ENCODE measurements around the gene ZEB1. TPM values are rescaled to one million over a fixed set of nuclear protein-coding genes. Genes with fewer than 3 reads are reported as not detected.

Gene ZEB1
- total RNA-seq, 5 donors from 2014 or later (not counting 1 experiment from before 2014, with no cell fraction given) = 39.9 to 125 (median 48.4) TPM

GRCh38 chr10:31413325-31413724 is 94.3 kb downstream of the ZEB1 start:
- ATAC-seq (replicated peaks in 1 of 4) (no peak), DNase-seq (no peak)
- Mint-ChIP-seq H3K27ac (no peak overlapping the region), H3K9me3 (peaks cover 0 to 6% (median 3%) of the 10 kb centered on the region in 3 donors), H3K36me3 (peaks cover 30% of the 10 kb centered on the region), H3K27me3 (no peaks in the 10 kb centered on the region), H3K4me3 (no peak overlapping the region), H3K4me1 (peaks cover 52 to 57% (median 53%) of the 10 kb centered on the region in 3 donors)
- no peaks in the 10 kb centered on the region for H3K27me3 ChIP-seq (replicated peaks in 1 of 2; ENCODE audit: control insufficient read depth in 2 of 2, extremely low read depth in 1 of 2, insufficient read depth in 2 of 2, low read length in 1 of 2)
- H3K27ac ChIP-seq (ENCODE audit: low read length) = no peak overlapping the region
- no peak overlapping the region for H3K4me3 ChIP-seq (ENCODE audit: control insufficient read depth in 1 of 2, extremely low read depth in 1 of 2, low read length in 1 of 2)
- ChIA-PET CTCF (no interaction called here), POLR2A (no interaction called here)
- H3K4me1 ChIP-seq (ENCODE audit: control insufficient read depth in 1 of 2, extremely low read depth in 1 of 2, insufficient read depth in 2 of 2, low read length in 2 of 2) = no peaks in the 10 kb centered on the region
- WGBS (ENCODE audit: insufficient coverage) = 63% methylated on average over 1 of the region's 1 CpG
- H3K36me3 ChIP-seq (ENCODE audit: control insufficient read depth in 2 of 2, extremely low read depth in 1 of 2, insufficient read depth in 1 of 2, low read length in 1 of 2) = peaks cover 0 to 3% of the 10 kb centered on the region in 2 donors
- no peaks in the 10 kb centered on the region for H3K9me3 ChIP-seq

GRCh38 chr10:31418481-31418880 is 99.5 kb downstream of the ZEB1 start:
- Mint-ChIP-seq H3K4me1 (peaks cover 72 to 77% (median 73%) of the 10 kb centered on the region in 3 donors), H3K27ac (no peak overlapping the region), H3K4me3 (no peak overlapping the region), H3K9me3 (no peaks in the 10 kb centered on the region), H3K27me3 (no peaks in the 10 kb centered on the region), H3K36me3 (peaks cover 24% of the 10 kb centered on the region)
- Histone ChIP-seq H3K4me3 (ENCODE audit: control insufficient read depth in 1 of 2, extremely low read depth in 1 of 2, low read length in 1 of 2) (no peak overlapping the region), H3K36me3 (ENCODE audit: control insufficient read depth in 2 of 2, extremely low read depth in 1 of 2, insufficient read depth in 1 of 2, low read length in 1 of 2) (no peaks in the 10 kb centered on the region), H3K27ac (ENCODE audit: low read length) (no peak overlapping the region), H3K4me1 (ENCODE audit: control insufficient read depth in 1 of 2, extremely low read depth in 1 of 2, insufficient read depth in 2 of 2, low read length in 2 of 2) (no peaks in the 10 kb centered on the region), H3K9me3 (no peaks in the 10 kb centered on the region), H3K27me3 (replicated peaks in 1 of 2; ENCODE audit: control insufficient read depth in 2 of 2, extremely low read depth in 1 of 2, insufficient read depth in 2 of 2, low read length in 1 of 2) (no peaks in the 10 kb centered on the region)
- WGBS (ENCODE audit: insufficient coverage) = 100% methylated on average over 1 of the region's 2 CpGs
- ATAC-seq (replicated peaks in 1 of 4) (no peak), DNase-seq (no peak)
- ChIA-PET CTCF (no interaction called here), POLR2A (interaction anchor here in 1 of 2 donors (0.6 kb wide), 1 partner anchor 184 kb away, joined by 3 read pairs; no protein-coding TSS in a partner anchor)

GRCh38 chr10:31419394-31420063 is 100.5 kb downstream of the ZEB1 start:
- Mint-ChIP-seq H3K27me3 (no peaks in the 10 kb centered on the region), H3K4me1 (peaks cover 77 to 80% (median 78%) of the 10 kb centered on the region in 3 donors), H3K4me3 (no peak overlapping the region), H3K27ac (no peak overlapping the region), H3K9me3 (no peaks in the 10 kb centered on the region), H3K36me3 (peaks cover 24% of the 10 kb centered on the region)
- H3K4me1 ChIP-seq (ENCODE audit: control insufficient read depth in 1 of 2, extremely low read depth in 1 of 2, insufficient read depth in 2 of 2, low read length in 2 of 2) = no peaks in the 10 kb centered on the region
- no peaks in the 10 kb centered on the region for H3K36me3 ChIP-seq (ENCODE audit: control insufficient read depth in 2 of 2, extremely low read depth in 1 of 2, insufficient read depth in 1 of 2, low read length in 1 of 2)
- peak in 1 of 4 experiments; percentile 15 for ATAC-seq (replicated peaks in 1 of 4)
- ChIA-PET CTCF (interaction anchor here in 1 of 2 donors (0.5 to 0.6 kb wide), 2 partner anchors 93 to 1979 kb away, joined by 5 to 9 read pairs; no protein-coding TSS in a partner anchor), POLR2A (no interaction called here)
- DNase-seq = no peak
- H3K4me3 ChIP-seq (ENCODE audit: control insufficient read depth in 1 of 2, extremely low read depth in 1 of 2, low read length in 1 of 2) = no peak overlapping the region
- 100% methylated on average over 2 of the region's 4 CpGs for WGBS (ENCODE audit: insufficient coverage)
- H3K9me3 ChIP-seq = no peaks in the 10 kb centered on the region
- H3K27me3 ChIP-seq (replicated peaks in 1 of 2; ENCODE audit: control insufficient read depth in 2 of 2, extremely low read depth in 1 of 2, insufficient read depth in 2 of 2, low read length in 1 of 2) = no peaks in the 10 kb centered on the region
- no peak overlapping the region for H3K27ac ChIP-seq (ENCODE audit: low read length)

GRCh38 chr10:31421322-31421721 is 102.3 kb downstream of the ZEB1 start:
- POLR2A ChIA-PET = no interaction called here
- peaks cover 71 to 82% (median 78%) of the 10 kb centered on the region in 3 donors for H3K4me1 Mint-ChIP-seq

GRCh38 chr10:31422634-31423033 is 103.6 kb downstream of the ZEB1 start:
- Mint-ChIP-seq H3K36me3 (peaks cover 27% of the 10 kb centered on the region), H3K27me3 (no peaks in the 10 kb centered on the region), H3K4me3 (no peak overlapping the region), H3K9me3 (no peaks in the 10 kb centered on the region), H3K4me1 (peaks cover 61 to 78% (median 71%) of the 10 kb centered on the region in 3 donors), H3K27ac (no peak overlapping the region)
- H3K4me1 ChIP-seq (ENCODE audit: control insufficient read depth in 1 of 2, extremely low read depth in 1 of 2, insufficient read depth in 2 of 2, low read length in 2 of 2) = no peaks in the 10 kb centered on the region
- no CpG with 5 or more reads among the region's 2 CpGs for WGBS (ENCODE audit: insufficient coverage)
- no peak overlapping the region for H3K27ac ChIP-seq (ENCODE audit: low read length)
- no peak overlapping the region for H3K4me3 ChIP-seq (ENCODE audit: control insufficient read depth in 1 of 2, extremely low read depth in 1 of 2, low read length in 1 of 2)
- ChIA-PET CTCF (interaction anchor here in 1 of 2 donors (0.6 kb wide), 2 partner anchors 18 to 21 kb away, joined by 3 to 5 read pairs; no protein-coding TSS in a partner anchor), POLR2A (interaction anchor here in 1 of 2 donors (0.6 kb wide), 1 partner anchor 8 kb away, joined by 3 read pairs; no protein-coding TSS in a partner anchor)
- DNase-seq = no peak
- H3K36me3 ChIP-seq (ENCODE audit: control insufficient read depth in 2 of 2, extremely low read depth in 1 of 2, insufficient read depth in 1 of 2, low read length in 1 of 2) = no peaks in the 10 kb centered on the region
- no peaks in the 10 kb centered on the region for H3K27me3 ChIP-seq (replicated peaks in 1 of 2; ENCODE audit: control insufficient read depth in 2 of 2, extremely low read depth in 1 of 2, insufficient read depth in 2 of 2, low read length in 1 of 2)
- H3K9me3 ChIP-seq = no peaks in the 10 kb centered on the region
- no peak for ATAC-seq (replicated peaks in 1 of 4)

More at GRCh38 chr10:31421322-31421721, 102.3 kb downstream of the ZEB1 start:
- no peaks in the 10 kb centered on the region for H3K9me3 Mint-ChIP-seq
- Histone ChIP-seq H3K9me3 (no peaks in the 10 kb centered on the region), H3K4me3 (ENCODE audit: control insufficient read depth in 1 of 2, extremely low read depth in 1 of 2, low read length in 1 of 2) (no peak overlapping the region), H3K27me3 (replicated peaks in 1 of 2; ENCODE audit: control insufficient read depth in 2 of 2, extremely low read depth in 1 of 2, insufficient read depth in 2 of 2, low read length in 1 of 2) (no peaks in the 10 kb centered on the region), H3K36me3 (ENCODE audit: control insufficient read depth in 2 of 2, extremely low read depth in 1 of 2, insufficient read depth in 1 of 2, low read length in 1 of 2) (no peaks in the 10 kb centered on the region), H3K4me1 (ENCODE audit: control insufficient read depth in 1 of 2, extremely low read depth in 1 of 2, insufficient read depth in 2 of 2, low read length in 2 of 2) (no peaks in the 10 kb centered on the region), H3K27ac (ENCODE audit: low read length) (no peak overlapping the region)
- no peak overlapping the region for H3K27ac Mint-ChIP-seq
- no peak overlapping the region for H3K4me3 Mint-ChIP-seq
- H3K36me3 Mint-ChIP-seq = peaks cover 24% of the 10 kb centered on the region
- CTCF ChIA-PET = interaction anchor here in 1 of 2 donors (0.6 kb wide), 1 partner anchor 389 kb away, joined by 3 read pairs; no protein-coding TSS in a partner anchor
- no CpG with 5 or more reads among the region's 1 CpG for WGBS (ENCODE audit: insufficient coverage)
- ATAC-seq (replicated peaks in 1 of 4) (no peak), DNase-seq (no peak)
- H3K27me3 Mint-ChIP-seq = no peaks in the 10 kb centered on the region

- H3K4me3 ChIP-seq (ENCODE audit: control insufficient read depth in 1 of 2, extremely low read depth in 1 of 2, low read length in 1 of 2) = no peak overlapping the region
- H3K4me1 Mint-ChIP-seq = peaks cover 62 to 81% (median 73%) of the 10 kb centered on the region in 3 donors
- CTCF ChIA-PET = no interaction called here
- no peaks in the 10 kb centered on the region for H3K36me3 ChIP-seq (ENCODE audit: control insufficient read depth in 2 of 2, extremely low read depth in 1 of 2, insufficient read depth in 1 of 2, low read length in 1 of 2)
- no peak overlapping the region for H3K27ac ChIP-seq (ENCODE audit: low read length)
- H3K9me3 ChIP-seq = no peaks in the 10 kb centered on the region
- no peak overlapping the region for H3K4me3 Mint-ChIP-seq
- DNase-seq = no peak
- WGBS (ENCODE audit: insufficient coverage) = no CpG with 5 or more reads among the region's 1 CpG
- H3K36me3 Mint-ChIP-seq = peaks cover 40% of the 10 kb centered on the region
- peaks cover 2 to 9% (median 4%) of the 10 kb centered on the region in 3 donors for H3K9me3 Mint-ChIP-seq
- ATAC-seq (replicated peaks in 1 of 4) = no peak
- H3K27me3 ChIP-seq (replicated peaks in 1 of 2; ENCODE audit: control insufficient read depth in 2 of 2, extremely low read depth in 1 of 2, insufficient read depth in 2 of 2, low read length in 1 of 2) = no peaks in the 10 kb centered on the region
- H3K27ac Mint-ChIP-seq = no peak overlapping the region
- POLR2A ChIA-PET = no interaction called here
- H3K27me3 Mint-ChIP-seq = no peaks in the 10 kb centered on the region
- H3K4me1 ChIP-seq (ENCODE audit: control insufficient read depth in 1 of 2, extremely low read depth in 1 of 2, insufficient read depth in 2 of 2, low read length in 2 of 2) = no peaks in the 10 kb centered on the region
Measured at GRCh38 chr10:31424473-31424872, 105.5 kb downstream of the ZEB1 start.

Measured in T-cell (primary cell).